Measurements from ENCODE around the gene HRAS.

DNA sequence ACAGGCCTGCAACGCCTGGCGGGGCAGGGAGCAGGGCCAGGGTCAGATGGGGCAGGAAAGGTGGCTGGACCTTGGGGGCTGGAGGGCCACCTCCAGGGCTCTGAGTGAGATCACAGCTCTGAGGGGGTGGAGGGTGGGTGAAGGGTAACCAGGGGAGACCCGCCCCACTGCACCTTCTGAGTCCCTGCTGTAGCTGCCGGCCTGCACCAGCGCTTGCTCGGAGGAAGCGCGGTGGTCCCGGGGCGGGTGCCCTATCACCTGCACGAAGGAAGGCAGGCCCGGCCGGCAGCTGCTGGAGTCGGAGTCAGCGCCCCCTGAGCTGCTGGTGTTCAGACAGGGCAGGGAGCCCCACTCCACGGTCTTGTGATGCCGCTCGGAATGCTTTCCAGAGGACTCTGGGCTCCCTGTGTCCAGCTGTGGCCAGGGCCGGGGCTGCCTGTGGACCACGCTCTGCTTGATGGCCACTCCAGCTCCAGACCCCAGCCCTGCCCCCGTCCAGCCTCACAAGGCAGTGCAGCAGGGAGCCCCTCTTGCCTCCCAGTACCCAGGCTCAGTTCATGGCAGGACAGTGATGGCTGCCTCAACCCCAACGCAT, 21.4 kb upstream of the HRAS start:
- no peak for TF ChIP-seq EZH2 (IDR thresholded peaks at IDR 0.05; ENCODE audit: borderline replicate concordance, low read depth, low read length, poor library complexity, severe bottlenecking)
- TF ChIP-seq, protein P1, sequence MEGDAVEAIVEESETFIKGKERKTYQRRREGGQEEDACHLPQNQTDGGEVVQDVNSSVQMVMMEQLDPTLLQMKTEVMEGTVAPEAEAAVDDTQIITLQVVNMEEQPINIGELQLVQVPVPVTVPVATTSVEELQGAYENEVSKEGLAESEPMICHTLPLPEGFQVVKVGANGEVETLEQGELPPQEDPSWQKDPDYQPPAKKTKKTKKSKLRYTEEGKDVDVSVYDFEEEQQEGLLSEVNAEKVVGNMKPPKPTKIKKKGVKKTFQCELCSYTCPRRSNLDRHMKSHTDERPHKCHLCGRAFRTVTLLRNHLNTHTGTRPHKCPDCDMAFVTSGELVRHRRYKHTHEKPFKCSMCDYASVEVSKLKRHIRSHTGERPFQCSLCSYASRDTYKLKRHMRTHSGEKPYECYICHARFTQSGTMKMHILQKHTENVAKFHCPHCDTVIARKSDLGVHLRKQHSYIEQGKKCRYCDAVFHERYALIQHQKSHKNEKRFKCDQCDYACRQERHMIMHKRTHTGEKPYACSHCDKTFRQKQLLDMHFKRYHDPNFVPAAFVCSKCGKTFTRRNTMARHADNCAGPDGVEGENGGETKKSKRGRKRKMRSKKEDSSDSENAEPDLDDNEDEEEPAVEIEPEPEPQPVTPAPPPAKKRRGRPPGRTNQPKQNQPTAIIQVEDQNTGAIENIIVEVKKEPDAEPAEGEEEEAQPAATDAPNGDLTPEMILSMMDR (conservative IDR thresholded peaks at IDR 0.05; ENCODE audit: low read depth, low read length): no peak

Measured in A673 (cell line).